ENCODE measurements around the gene EPG5. TPM values are rescaled to one million over a fixed set of nuclear protein-coding genes. Genes with fewer than 3 reads are reported as not detected.

Gene EPG5
- total RNA-seq, 6 donors from 2014 or later: 28.6 to 109 (median 39.6) TPM

DNA sequence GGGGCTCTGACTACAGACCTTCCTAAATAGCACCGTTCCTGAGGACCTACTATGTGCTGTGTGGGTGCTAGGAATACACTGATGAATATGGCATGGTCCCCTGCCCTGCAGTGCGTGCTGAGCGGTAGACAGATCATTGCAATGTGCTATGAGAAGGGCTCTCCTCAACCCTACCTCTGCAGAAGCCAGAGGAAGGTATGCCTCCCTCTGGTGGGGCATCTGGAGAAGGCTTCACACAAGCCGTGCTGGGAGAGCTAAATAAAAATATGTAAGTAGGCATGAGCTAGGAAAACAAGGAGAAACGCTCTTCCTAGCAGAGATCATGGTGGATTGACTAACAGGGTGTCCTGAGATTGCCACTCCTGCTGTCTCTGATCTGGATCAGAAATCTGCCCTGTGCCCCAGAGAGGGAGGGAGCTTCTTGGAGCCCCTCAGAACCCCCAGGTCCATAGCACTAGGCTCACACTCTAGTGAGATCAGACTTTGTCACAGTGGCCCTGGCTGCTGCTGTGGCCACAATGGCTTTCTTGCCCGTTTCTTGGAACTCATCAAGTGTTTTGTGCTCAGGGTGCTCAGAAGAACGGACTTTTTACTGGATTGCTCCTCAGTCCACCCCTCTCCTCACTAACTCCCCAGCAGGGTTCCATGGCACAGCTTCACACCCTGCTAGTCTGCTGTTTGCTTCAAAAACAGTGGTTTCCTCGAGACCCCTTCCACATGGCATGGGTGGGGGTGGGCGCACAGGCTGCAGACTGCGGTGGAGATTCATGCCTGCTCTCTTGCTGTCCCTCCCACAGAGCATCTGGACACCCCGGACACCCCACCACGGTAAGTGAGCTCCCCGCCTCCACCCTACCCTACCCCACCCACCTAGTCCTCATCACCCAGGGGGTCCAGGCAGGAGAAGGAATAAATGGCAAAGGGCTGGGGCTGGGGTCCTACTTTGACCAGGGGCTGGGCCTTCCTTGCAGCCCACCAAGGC, 127.4 kb downstream of the EPG5 start:
- no peak for TF ChIP-seq POLR2A (IDR thresholded peaks at IDR 0.05)
- TF ChIP-seq, protein P1, sequence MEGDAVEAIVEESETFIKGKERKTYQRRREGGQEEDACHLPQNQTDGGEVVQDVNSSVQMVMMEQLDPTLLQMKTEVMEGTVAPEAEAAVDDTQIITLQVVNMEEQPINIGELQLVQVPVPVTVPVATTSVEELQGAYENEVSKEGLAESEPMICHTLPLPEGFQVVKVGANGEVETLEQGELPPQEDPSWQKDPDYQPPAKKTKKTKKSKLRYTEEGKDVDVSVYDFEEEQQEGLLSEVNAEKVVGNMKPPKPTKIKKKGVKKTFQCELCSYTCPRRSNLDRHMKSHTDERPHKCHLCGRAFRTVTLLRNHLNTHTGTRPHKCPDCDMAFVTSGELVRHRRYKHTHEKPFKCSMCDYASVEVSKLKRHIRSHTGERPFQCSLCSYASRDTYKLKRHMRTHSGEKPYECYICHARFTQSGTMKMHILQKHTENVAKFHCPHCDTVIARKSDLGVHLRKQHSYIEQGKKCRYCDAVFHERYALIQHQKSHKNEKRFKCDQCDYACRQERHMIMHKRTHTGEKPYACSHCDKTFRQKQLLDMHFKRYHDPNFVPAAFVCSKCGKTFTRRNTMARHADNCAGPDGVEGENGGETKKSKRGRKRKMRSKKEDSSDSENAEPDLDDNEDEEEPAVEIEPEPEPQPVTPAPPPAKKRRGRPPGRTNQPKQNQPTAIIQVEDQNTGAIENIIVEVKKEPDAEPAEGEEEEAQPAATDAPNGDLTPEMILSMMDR (IDR thresholded peaks at IDR 0.05): peak; percentile 25 to 54 (median 36)
- Histone ChIP-seq H3K27me3 (peaks cover 0 to 22% (median 6%) of the 10 kb centered on the region in 4 donors), H3K4me1 (peaks cover 20 to 29% (median 24%) of the 10 kb centered on the region in 4 donors), H3K9me3 (no peaks in the 10 kb centered on the region), H3K36me3 (no peaks in the 10 kb centered on the region), H3K4me3 (no peak overlapping the region), H3K27ac (no peak overlapping the region)
- WGBS, 2 donors: 57 to 58% methylated on average over 11 to 13 of the region's 13 CpGs
- ATAC-seq (ENCODE audit: low FRiP score in 2 of 2): peak; percentile 11 to 42
- no peak for DNase-seq

DNA sequence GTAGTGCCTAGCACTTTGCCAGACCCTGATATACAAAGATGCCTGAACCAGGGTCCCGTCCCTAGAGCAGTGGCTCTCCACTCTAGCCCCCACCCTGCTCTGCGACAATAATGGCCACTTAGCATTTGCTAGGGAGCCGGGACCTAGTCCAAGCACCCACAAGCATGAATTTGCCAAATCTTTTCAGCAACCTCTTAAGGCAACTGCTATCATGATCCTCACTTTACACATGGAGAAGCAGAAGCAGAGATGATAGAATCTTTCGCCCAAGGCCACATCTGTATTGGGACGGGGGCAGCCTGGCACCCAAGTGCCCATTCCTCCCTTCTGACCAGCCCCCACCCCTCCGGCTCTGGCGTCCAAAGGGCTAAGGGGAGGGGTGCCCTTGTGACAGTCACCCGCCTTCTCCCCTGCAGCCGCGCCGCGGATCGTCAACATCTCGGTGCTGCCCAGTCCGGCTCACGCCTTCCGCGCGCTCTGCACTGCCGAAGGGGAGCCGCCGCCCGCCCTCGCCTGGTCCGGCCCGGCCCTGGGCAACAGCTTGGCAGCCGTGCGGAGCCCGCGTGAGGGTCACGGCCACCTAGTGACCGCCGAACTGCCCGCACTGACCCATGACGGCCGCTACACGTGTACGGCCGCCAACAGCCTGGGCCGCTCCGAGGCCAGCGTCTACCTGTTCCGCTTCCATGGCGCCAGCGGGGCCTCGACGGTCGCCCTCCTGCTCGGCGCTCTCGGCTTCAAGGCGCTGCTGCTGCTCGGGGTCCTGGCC, 128.6 kb downstream of the EPG5 start:
- ATAC-seq (ENCODE audit: low FRiP score in 2 of 2): peak in 1 of 2 donors; percentile 45
- H3K4me1 ChIP-seq: peaks cover 20 to 29% (median 24%) of the 10 kb centered on the region in 4 donors

DNA sequence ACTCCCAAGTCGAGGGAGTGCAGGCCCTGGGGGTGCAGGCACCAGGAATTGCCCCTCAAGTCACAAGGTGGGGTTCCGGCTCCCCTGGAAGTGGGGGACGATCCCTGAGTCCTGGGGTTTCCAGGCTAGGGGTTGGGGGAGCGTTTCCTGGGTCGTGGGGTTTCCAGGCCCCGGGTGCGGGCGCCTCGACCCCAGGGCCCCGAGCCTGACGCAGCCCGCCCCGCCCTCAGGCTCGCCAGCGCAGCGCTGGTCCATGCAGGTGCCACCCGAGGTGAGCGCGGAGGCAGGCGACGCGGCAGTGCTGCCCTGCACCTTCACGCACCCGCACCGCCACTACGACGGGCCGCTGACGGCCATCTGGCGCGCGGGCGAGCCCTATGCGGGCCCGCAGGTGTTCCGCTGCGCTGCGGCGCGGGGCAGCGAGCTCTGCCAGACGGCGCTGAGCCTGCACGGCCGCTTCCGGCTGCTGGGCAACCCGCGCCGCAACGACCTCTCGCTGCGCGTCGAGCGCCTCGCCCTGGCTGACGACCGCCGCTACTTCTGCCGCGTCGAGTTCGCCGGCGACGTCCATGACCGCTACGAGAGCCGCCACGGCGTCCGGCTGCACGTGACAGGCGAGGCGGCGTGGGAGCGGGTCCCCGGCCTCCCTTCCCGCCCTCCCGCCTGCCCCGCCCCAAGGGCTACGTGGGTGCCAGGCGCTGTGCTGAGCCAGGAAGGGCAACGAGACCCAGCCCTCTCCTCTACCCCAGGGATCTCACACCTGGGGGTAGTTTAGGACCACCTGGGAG, 129.7 kb downstream of the EPG5 start:
- Histone ChIP-seq H3K9me3 (no peaks in the 10 kb centered on the region), H3K4me3 (peak overlapping the region in 3 of 4 donors; percentile 28 to 46 (median 43)), H3K27ac (no peak overlapping the region), H3K36me3 (no peaks in the 10 kb centered on the region), H3K27me3 (peaks cover 0 to 22% (median 6%) of the 10 kb centered on the region in 4 donors), H3K4me1 (peaks cover 20 to 29% (median 24%) of the 10 kb centered on the region in 4 donors)
- TF ChIP-seq POLR2A (IDR thresholded peaks at IDR 0.05): no peak
- TF ChIP-seq, protein P1 (IDR thresholded peaks at IDR 0.05): peak in 5 of 6 experiments; percentile 10 to 64 (median 40)
- TF ChIP-seq POLR2AphosphoS5 (IDR thresholded peaks at IDR 0.05): no peak
- DNase-seq (peak; percentile 50 to 93), ATAC-seq (ENCODE audit: low FRiP score in 2 of 2) (peak; percentile 42 to 77)
- 17 to 42% methylated on average over 3 to 20 of the region's 84 CpGs for WGBS, 2 donors

More for the DNA sequence above, 128.6 kb downstream of the EPG5 start:
- peak in 1 of 2 donors; percentile 88 for DNase-seq
- Histone ChIP-seq H3K4me3 (peak overlapping the region in 3 of 4 donors; percentile 20 to 46 (median 43)), H3K27me3 (peaks cover 0 to 22% (median 6%) of the 10 kb centered on the region in 4 donors), H3K27ac (no peak overlapping the region), H3K9me3 (no peaks in the 10 kb centered on the region), H3K36me3 (no peaks in the 10 kb centered on the region)
- TF ChIP-seq, protein P1 (IDR thresholded peaks at IDR 0.05): peak in 1 of 6 experiments; percentile 31
- no peak for TF ChIP-seq EP300 (IDR thresholded peaks at IDR 0.05)
- 16 to 43% methylated on average over 7 to 48 of the region's 53 CpGs for WGBS, 2 donors

Data from upper lobe of left lung (tissue), 6 donors.